Skeletal muscle cell (primary cell): ENCODE data around the gene OSBPL1A.
"Not testable (repeated sequence)": the region's sequence is repeated elsewhere in the genome, so short reads cannot be mapped to it uniquely, and the experiment has no call there.

Experiments
- DNase-seq: peaks from one replicate; pipeline ENCODE4 v3.0.0-alpha.2; 2010; ENCODE audit warnings: low read depth
- H3K4me3 ChIP-seq: 2 replicates; pipeline ENCODE4 v1.5.1; 2011; ENCODE audit warnings: low read depth, mild to moderate bottlenecking, control low read depth, low read length, moderate library complexity

The OSBPL1A gene

DNA sequence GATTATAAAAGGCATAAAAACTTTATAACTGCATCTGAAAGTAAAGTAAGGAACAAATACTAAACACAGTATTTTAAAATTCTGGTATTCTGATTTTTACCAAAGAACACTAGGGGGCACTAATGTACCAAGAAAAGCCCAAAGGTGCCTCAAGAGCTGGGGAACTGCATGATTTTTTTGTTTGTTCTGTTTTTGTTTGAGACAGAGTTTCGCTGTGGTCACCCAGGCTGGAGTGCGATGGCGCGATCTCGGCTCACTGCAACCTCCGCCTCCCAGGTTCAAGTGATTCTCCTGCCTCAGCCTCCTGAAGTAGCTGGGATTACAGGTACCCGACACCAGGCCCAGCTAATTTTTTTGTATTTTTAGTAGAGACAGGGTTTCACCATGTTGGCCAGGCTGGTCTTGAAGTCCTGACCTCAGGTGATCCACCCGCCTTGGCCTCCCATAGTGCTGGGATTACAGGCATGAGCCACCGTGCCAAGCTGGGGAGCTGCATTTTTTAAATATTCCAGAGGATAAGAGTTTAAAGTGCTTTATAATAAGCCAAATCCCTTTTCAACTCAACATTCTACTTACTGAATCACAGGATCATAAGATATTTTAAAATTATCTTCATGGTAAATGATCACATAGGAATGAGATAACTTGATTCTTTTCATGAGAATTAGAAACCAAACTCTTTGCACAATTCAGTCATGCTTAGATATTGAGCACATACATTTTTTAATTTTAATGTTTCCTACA lies 37.7 kb downstream of the OSBPL1A start:
- H3K4me3 ChIP-seq, DNase-seq: not testable (repeated sequence)

DNA sequence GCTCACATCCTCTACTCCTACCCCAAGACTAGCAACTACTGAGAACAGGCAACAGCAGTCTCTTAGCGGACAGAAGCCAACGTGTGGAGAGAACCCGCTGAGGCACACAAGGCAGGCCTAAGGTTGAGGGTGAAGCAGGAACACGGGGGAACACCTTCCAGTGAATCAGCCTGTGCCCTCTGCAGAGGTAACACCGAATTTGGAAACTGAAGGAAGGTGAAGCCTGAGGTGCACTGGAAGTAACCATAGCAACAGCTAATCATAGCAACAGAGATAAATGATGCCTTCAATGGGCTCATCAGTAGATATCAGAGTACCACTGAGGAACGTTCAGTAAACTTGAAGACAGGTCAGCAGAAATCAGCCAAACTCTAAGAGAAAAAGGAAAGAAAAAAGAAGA lies 43.3 kb downstream of the OSBPL1A start:
- H3K4me3 ChIP-seq: no peak overlapping the region
- DNase-seq: no peak

- DNase-seq: no peak
These were observed 51.4 kb downstream of the OSBPL1A start for GRCh38 chr18:24346254-24346653.

DNA sequence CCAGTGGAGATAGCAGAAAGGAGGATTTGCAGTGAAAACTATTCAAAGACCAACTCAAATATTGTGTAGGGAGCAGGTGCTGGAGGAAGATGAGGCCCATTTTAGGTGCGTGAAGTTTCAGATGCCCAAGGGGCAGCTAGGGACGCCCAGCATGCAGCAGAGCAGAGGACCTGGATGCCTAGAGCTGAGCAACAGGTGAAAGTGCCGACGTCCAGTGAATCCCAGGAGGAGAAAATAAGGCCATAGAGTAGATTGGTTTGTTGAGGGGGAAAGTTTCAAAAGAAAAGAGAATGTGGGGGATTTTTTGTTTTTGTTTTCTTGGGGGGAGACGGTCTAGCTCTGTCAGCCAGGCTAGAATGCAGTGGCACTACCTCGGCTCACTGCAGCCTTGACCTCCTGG lies 53.1 kb downstream of the OSBPL1A start:
- no peak overlapping the region for H3K4me3 ChIP-seq
- no peak for DNase-seq

More at GRCh38 chr18:24346254-24346653, 51.4 kb downstream of the OSBPL1A start:
- no peak overlapping the region for H3K4me3 ChIP-seq

- no peak overlapping the region for H3K4me3 ChIP-seq
- no peak for DNase-seq
These were observed 55.3 kb downstream of the OSBPL1A start for GRCh38 chr18:24342347-24342746.

DNA sequence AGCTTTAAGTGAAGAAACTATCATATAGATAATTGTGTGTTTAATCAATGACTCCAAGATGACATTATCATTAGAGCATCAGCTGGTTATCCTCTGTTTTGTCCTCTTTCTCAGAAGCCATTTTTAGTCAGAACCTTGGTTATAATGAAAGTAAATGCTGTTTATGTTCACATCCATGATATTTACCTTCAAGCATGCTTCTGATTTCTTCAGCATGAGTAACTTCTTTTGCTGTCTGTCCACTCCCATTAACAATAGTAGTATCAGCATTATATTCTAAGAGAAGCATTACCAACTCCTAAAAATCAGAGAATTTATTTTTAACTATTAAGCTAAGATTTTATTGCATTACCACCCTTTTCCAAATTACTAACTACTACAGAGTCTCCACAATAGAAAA lies 56.3 kb downstream of the OSBPL1A start:
- H3K4me3 ChIP-seq: no peak overlapping the region
- no peak for DNase-seq

GRCh38 chr18:24333084-24333483 lies 64.5 kb downstream of the OSBPL1A start:
- DNase-seq: no peak
- no peak overlapping the region for H3K4me3 ChIP-seq

GRCh38 chr18:24326211-24326610 lies 71.4 kb downstream of the OSBPL1A start:
- no peak overlapping the region for H3K4me3 ChIP-seq
- DNase-seq: no peak

DNA sequence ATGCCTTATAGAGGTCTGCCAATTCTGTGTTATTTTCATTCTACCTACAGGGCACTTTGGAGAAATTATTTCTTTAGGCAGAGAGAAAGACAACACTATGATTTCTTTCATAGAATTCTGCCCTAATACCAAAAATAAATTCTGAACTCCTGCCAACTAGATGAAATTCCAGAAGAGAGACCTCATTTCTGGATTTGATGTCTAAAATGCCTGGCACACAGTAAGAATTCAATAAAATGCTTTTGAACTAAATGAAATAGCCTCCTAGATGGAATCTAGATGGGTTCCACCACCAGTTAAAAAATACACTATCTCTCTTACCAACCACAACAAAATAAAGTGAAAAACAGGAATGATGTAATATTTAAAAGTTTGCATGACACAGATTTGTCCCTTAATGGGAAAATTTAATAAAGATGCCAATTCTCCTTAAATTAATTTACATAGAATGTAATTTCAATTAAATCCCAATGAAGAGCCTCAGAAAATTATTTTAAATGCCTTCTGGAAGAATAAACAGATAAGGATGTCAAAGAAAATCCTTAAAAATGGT lies 75.0 kb downstream of the OSBPL1A start:
- no peak for DNase-seq
- H3K4me3 ChIP-seq: no peak overlapping the region

DNA sequence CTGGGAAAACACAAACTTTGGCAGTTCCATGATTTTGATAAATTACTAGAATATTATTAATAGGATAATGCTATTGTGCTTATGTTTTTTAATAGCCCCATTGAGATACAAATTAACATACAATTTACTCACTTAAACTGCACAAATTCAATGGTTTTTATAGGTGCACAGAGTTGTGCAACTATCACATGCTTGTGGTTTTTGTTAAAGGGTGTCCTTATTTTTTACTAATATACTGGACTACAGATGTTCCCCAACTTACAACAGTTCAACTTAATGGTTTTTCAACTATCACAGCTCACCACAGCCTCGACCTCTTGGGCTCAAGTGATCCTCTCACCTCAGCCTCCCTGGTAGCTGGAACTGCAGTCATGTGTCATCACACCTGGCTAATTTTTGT lies 76.6 kb downstream of the OSBPL1A start:
- DNase-seq: no peak
- no peak overlapping the region for H3K4me3 ChIP-seq

DNA sequence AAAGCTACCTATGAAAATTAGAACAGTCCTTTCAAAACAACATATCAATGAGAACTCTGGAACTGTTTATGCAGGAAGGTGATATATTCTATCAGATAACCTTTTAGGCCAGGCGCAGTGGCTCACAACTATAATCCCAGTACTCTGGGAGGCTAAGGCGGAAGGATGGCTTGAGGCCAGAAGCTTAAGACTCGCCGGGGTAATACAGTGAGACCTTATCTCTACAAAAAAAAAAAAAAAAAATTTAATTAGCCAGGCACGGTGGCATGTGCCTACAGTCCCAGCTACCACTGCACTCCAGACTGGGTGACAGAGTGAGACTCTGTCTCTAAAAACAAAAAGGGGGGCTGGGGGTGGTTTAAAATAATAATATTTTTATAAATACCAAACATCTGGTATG lies 77.9 kb downstream of the OSBPL1A start:
- no peak overlapping the region for H3K4me3 ChIP-seq
- no peak for DNase-seq

DNA sequence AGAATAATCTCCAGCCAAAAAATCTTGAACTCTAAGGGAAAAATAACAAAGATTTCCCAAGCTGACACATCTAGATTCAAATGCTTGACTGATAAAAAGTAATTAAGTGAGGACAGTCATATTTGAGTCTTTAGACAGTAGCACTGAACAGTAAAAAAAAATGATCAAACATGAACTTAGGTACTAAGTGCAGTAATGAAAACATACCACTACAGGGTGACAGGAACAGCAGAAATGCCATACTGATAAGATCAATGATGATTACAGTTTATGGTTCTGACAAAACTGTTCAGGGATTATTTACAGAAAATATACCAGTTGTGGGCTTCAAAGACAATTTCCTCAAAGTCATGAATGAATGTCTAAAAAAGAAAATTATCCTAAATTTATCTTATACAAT lies 80.3 kb downstream of the OSBPL1A start:
- no peak for DNase-seq
- H3K4me3 ChIP-seq: no peak overlapping the region

- DNase-seq: no peak
- no peak overlapping the region for H3K4me3 ChIP-seq
These were observed 82.5 kb downstream of the OSBPL1A start for GRCh38 chr18:24315170-24315569.

- H3K4me3 ChIP-seq: no peak overlapping the region
- no peak for DNase-seq
These were observed 91.4 kb downstream of the OSBPL1A start for GRCh38 chr18:24306201-24306600.

DNA sequence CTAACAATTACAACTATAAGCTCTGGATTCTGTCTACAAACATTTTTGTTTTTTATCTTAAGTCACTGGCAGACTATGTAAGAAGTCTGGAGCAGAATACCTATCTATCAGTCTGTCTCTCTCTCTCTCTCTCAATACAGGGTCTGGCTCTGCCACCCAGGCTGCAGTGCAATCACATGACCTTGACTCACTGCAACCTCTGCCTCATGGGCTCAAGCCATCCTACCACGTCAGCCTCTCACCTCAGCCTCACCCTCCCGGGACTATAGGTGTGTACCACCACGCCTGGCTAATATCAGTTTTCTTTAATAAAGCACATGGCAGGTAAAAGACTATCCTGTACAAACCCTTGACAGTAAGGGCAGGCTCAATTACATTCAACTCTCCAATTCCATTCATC lies 96.9 kb downstream of the OSBPL1A start:
- DNase-seq: no peak

GRCh38 chr18:24296276-24296675 lies 101.3 kb downstream of the OSBPL1A start:
- H3K4me3 ChIP-seq: no peak overlapping the region
- DNase-seq: no peak

More for the DNA sequence above, 96.9 kb downstream of the OSBPL1A start:
- no peak overlapping the region for H3K4me3 ChIP-seq

- no peak overlapping the region for H3K4me3 ChIP-seq
- no peak for DNase-seq
These were observed 104.4 kb downstream of the OSBPL1A start for GRCh38 chr18:24293254-24293653.

- H3K4me3 ChIP-seq: no peak overlapping the region
- no peak for DNase-seq
These were observed 119.0 kb downstream of the OSBPL1A start for GRCh38 chr18:24278591-24278990.

- H3K4me3 ChIP-seq: no peak overlapping the region
- DNase-seq: no peak
These were observed 120.0 kb downstream of the OSBPL1A start for GRCh38 chr18:24277516-24278195.

- DNase-seq: no peak
- no peak overlapping the region for H3K4me3 ChIP-seq
These were observed 120.6 kb downstream of the OSBPL1A start for GRCh38 chr18:24276994-24277393.

DNA sequence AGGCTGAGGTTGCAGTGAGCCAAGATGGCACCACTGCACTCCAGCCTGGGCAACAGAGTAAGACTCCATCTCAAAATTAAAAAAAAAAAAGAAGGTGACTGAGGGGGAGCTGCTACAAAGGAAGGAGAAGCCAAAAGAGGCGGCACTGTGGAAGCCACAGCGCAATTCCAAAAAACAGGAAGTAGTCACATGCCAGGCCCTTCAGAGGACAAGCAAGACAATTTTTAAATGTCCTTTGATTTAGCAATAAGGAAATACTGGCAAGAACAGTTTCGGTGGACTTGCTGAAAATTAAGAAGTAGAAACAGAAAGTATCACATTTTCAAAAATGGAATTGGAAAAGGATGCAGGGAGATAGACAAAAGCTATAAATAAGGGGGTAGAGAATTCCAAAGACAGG lies 122.8 kb downstream of the OSBPL1A start:
- no peak overlapping the region for H3K4me3 ChIP-seq
- no peak for DNase-seq
